Activated CD4-positive, alpha-beta T cell treated with anti-CD3 and anti-CD28 coated beads, Interleukin-2, Interleukin-4, amounts not matched to agents 100 ng/mL and 50 ng/mL, durations not matched to agents 16 hours and 8 hours (primary cell): Measurements from ENCODE around the gene CA6.
"Not testable (repeated sequence)": the region's sequence is repeated elsewhere in the genome, so short reads cannot be mapped to it uniquely, and the experiment has no call there.

Source experiments
- DNase-seq: peaks from one replicate; pipeline ENCODE4 v3.0.0-alpha.2; 2020; ENCODE audit warnings: low spot score

CA6 gene

DNA sequence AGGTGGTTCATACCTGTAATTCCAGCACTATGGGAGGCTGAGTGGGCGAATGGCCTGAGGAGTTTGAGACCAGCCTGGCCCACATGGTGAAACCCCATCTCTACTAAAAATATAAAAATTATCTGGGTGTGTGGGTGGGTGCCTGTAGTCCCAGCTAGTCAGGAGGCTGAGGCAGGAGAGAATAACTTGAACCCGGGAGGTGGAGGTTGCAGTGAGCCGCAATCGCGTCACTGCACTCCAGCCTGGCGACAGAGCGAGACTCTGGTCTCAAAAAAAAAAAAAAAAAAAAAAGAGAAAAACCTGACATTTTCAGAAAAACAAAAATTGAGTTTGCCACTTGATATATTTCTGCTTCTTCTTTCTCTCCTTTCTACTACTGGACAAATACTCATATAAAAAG lies 24.3 kb downstream of the CA6 start:
- DNase-seq = no peak

DNA sequence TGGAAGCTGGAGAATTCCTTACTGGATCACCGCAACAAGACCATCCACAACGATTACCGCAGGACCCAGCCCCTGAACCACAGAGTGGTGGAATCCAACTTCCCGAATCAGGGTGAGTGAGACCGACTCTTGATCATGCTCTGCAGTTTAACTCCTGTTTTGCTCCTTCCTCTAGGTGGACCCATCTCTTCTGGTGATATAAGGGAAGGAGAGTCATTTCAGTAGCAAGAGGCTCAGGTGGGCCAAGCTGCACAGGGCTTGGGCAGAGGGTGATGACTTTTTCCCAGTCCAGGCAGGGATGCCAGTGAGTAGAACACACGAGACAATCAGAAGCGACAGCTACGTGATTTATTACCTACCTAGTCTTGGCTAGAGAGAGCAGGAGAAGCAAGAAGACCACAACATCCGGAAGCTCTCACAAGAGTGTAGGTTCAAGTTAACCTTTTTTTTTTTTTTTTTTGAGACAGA lies 25.2 kb downstream of the CA6 start:
- peak; percentile 61 for DNase-seq

DNA sequence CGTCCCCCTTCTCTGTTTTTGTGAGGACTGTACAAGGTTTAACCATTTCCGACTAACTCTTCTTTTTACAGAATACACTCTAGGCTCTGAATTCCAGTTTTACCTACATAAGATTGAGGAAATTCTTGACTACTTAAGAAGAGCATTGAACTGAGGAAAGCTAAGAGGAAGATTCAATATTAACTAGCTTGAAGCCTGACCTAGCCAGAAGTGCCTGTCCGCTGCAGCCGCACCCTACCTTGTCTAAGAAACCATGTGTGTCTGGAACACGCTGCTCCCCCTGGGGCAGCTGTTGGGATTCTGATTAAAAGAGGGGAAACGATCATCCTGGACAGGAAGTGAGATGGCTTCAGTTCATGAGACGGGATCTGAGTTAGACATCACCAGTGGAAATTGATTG lies 28.9 kb downstream of the CA6 start:
- no peak for DNase-seq

GRCh38 chr1:8976338-8976737 lies 30.7 kb downstream of the CA6 start:
- no peak for DNase-seq

DNA sequence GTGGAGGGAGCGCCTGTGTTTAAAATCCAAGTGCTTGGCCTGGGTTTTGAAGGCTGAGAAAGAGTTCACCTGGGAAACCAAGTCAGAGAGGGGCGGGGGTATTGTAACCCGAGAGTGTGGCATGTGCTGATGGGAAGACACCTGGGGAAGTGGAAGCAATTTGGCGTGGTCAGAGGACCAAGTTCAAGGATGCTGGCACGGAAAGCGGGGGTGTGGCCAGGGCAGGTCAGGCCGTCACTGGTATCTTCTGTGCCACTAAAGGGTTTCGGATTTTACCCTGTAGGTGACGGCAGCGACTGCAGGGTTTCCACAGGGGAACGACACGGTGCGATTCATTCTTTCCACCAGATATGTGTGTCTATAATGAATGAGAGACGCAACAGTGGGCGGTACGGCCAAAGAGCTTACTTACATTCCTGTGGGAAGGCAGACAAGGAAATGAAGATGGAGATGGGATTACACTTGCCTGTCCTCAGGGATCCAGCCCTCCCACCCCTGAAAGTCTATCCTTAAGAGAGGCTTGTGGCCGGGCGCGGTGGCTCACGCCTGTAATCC lies 31.3 kb downstream of the CA6 start:
- no peak for DNase-seq

GRCh38 chr1:8980656-8981055 lies 35.0 kb downstream of the CA6 start:
- DNase-seq = no peak

- no peak for DNase-seq
Observed at GRCh38 chr1:8981169-8981568, 35.5 kb downstream of the CA6 start.

DNA sequence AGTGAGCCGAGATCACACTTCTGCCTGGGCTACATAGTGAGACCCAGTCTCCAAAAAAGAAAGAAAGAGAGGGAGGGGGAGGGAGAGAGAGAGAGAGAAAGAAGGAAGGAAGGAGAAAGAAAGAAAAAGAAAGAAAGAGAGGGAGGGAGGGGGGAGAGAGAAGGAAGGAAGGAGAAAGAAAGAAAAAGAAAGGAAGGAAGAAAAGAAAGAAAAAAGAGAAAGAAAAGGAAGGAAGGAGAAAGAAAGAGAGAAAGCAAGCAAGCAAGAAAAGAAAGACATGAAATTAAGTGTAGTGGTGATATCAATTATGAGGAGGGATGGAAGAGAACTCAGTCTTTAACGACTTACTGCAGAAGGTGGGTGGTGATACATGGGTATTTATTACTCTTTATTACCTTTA lies 38.5 kb downstream of the CA6 start:
- DNase-seq = no peak

DNA sequence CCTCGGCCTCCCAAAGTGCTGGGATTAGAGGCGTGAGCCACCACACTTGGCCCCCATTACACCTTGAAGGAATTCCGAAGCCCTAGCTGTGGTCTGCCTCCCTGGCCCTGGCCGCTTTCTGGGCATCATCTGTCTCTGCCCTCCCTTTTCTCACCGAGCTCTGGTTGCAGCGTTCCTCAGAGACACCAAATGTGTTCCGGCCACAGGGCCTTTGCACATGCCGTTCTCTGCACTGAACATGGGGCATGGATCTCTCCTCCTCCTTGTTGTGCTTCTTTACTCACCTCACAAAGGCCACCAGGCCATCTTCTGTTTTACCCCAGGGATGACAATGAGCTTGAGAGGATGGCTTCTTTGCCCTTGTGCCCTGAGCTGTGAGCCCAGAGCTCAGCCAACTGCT lies 39.3 kb downstream of the CA6 start:
- DNase-seq = no peak

DNA sequence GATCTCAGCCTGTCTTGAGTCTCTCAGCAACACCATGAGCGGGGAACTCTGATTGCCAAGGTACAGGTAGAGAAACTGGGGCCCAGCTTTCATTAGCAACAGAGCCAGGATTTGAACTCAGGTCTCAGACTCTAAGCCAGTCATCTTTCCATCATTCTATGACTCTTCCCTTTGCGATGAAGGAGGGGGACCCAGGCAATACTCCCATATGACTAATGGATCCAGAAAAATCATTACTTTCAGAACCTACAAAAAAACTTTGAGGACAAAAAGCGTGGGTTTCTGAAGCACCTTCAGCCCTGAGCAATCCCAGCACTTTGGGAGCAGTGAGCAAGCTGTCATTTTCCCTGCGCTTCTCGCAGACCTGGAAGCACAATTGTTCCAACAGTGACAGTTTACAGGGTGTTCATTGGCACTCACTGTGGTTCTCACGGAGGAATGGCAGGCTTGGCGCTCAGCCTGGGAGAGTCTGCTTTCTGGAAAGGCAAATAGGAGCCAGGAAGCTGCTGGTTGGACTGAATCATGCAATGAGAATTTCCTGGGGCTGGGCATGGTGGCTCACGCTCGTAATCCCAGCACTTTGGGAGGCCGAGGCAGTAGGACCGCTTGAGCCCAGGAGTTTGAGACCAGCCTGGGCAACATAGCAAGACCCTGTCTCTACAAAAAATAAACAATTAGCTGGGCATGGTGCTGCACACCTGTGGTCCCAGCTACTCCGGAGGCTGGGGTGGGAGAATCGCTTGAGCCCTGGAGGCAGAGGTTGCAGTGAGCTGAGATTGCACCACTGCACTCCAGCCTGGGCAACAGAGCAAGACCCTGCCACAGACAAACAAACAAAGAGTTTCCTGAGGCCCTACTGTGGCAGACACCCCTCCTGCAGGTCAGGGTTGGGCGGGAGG lies 40.5 kb downstream of the CA6 start:
- no peak for DNase-seq

- no peak for DNase-seq
Observed at GRCh38 chr1:8986814-8987190, 41.1 kb downstream of the CA6 start.

DNA sequence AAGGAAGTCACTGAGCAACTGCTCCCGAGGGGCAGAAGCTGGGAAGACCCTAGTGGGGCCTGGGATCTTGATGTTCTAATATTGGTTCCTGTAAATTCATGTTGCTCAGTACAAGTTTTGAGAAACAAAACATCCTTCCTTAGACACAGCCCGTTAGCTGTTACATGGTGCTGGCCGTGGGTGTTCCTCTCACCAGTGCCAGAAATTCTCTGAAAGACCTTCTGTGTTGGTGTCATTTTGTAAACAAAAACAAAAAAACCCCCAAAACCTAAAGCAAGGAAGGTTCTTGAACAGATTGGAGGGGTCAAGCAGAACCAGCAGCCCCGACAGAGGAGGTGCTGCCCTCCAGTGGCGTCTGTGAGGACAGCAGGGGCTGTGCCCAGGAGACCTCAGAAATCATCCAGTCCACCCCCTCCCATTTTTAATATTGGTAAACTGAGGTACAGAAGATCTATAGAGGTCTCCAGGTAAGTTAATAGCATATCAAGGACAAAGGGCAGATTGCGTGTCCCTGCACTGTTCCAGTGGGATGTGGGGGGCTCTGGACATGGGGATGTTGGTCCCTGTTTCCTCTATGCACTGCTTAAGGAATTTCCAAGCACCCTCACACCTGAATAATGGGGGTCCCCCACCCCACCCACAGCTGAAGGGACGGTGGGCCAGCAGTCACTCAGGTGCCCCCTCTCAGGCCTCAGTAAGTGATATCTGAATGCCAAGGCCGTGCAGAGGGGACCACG lies 42.4 kb downstream of the CA6 start:
- DNase-seq = peak; percentile 71

GRCh38 chr1:8988618-8988967 lies 42.9 kb downstream of the CA6 start:
- DNase-seq = no peak

GRCh38 chr1:8989061-8989460 lies 43.4 kb downstream of the CA6 start:
- no peak for DNase-seq

DNA sequence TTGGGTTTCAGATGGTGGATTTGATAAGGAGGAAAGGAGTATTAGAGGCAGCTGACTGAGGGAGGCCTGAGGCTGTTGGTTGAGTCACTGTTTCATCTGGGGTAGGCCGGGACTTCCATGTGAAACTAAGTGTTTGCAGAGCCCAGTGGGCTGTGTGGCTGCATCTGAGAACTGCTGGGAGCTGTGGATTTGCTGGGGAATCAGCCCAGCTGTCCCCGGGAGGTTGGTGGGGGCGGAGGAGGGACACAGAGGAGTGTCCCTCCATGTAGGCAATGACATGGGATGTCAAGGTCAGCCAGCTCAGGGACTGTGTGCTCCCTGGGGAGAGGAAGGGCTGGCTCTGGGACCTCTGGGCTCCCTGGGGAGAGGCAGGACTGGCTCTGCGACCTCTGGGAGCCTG lies 44.2 kb downstream of the CA6 start:
- DNase-seq = peak; percentile 60

DNA sequence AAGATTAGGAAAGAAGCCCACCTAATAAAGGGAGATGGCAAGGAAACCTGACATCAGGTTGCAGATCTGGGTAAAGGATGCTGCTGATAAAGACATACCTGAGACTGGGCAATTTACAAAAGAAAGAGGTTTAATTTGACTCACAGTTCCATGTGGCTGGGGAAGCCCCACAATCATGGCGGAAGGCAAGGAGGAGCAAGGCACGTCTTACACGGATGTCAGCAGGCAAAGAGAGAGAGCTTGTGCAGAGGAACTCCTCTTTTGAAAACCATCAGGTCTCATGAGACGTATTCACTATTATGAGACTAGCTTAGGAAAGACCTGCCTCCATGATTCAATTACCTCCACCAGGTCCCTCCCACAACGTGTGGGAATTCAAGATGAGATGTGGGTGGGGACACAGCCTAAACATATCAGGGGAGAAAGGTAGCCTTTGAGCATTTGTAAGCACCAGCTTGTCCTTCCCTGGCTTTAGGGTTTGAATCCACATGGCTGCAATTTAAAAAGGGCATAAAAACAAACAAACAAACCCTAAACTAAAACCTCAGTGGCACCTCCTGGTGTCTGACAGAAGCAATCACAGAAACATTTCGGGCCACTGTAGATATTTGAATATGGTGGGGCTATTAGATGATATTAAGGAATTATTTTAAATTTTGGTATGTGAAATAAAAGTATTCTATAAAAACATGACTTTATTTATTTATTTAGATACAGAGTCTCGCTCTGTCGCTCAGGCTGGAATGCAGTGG lies 47.4 kb downstream of the CA6 start:
- DNase-seq = no peak

GRCh38 chr1:8993962-8994675 lies 48.5 kb downstream of the CA6 start:
- DNase-seq = not testable (repeated sequence)

- not testable (repeated sequence) for DNase-seq
Observed at GRCh38 chr1:9001534-9002214, 56.0 kb downstream of the CA6 start.

DNA sequence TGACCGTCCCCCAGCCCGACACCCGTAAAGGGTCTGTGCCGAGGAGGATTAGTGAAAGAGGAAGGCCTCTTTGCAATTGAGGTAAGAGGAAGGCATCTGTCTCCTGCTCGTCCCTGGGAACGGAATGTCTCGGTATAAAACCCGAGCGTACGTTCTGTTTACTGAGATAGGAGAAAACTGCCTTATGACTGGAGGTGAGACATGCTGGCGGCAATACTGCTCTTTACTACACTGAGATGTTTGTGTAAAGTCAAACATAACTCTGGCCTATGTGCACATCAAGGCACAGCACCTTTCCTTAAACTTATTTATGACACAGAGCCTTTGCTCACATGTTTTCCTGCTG lies 56.5 kb downstream of the CA6 start:
- not testable (repeated sequence) for DNase-seq

DNA sequence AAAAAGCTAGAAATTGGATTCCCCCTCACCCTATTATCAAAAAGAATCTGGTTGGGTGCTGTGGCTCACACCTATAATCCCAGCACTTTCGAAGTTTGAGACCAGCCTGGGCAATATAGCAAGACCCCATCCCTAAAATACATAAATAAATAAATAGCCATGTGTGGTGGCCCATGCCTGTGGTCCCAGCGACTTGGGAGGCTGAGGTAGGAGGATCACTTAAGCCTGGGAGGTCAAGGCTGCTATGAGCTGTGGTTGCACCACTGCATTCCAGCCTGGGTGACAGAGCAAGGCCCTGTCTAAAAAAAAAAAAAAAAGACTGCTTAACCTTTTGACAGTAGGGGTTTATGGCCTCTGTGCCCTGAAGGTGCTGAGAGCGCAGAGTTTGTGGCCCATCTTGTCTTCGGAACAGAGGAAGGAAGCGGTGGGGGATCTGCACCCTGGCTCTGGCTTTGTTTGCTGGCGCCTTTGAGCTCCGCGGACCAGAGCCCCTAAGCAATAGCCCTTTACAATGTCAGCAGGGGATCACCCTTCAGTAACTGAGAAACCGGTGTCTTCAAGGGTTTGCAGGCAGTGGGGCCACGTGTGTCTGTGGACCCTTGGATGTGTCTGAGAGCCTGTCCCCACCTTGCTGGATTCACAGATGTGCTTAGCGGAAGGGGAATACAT lies 58.5 kb downstream of the CA6 start:
- no peak for DNase-seq
